Activated CD8-positive, alpha-beta memory T cell treated with anti-CD3 and anti-CD28 coated beads, Interleukin-2, amount 50 U/mL, for 48 hours (primary cell): Measurements from ENCODE around the gene C1QTNF3.
"Not testable (repeated sequence)": the region's sequence is repeated elsewhere in the genome, so short reads cannot be mapped to it uniquely, and the experiment has no call there.

Experiments used
- DNase-seq: peaks from one replicate; pipeline ENCODE4 v3.0.0-alpha.2; 2020

C1QTNF3 gene

GRCh38 chr5:34051374-34051980 is 8.5 kb upstream of the C1QTNF3 start:
- no peak for DNase-seq

DNA sequence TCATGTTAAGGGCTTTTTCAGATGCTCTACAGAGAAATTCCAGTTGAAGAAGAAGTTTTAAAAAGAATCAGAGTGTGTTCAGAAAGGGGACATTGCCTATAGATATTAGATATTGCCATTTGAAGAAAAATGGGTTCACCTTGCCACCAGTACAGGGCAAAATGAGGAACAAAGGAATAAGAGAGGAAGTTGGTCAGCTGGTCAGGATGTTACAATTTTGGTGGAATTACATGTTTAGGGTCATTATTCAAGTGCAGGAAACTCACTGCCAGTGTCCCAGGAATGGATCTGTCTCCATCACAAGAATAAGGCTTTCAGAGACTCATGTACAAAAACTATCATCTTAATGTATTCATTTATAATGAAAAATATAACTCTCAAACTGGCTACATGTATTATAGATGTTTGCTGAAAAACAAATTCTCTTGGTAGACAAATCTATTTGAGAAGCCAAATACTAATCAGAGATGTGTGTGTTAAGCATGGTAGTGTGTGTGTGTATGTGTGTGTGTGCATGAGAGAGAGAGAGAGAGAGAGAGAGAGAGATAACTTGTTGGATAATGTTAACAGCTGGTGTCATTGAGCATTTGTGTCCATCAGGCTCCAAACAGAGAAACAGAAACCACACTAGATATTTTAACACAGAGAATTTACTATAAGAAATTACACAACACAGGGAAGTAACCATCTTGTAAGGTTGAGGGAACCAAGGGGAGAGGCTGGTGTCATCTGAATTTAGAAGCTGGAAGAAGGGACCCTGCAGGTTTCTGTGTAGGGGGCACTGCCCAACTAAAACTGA is 5.0 kb upstream of the C1QTNF3 start:
- DNase-seq, result no peak

DNA sequence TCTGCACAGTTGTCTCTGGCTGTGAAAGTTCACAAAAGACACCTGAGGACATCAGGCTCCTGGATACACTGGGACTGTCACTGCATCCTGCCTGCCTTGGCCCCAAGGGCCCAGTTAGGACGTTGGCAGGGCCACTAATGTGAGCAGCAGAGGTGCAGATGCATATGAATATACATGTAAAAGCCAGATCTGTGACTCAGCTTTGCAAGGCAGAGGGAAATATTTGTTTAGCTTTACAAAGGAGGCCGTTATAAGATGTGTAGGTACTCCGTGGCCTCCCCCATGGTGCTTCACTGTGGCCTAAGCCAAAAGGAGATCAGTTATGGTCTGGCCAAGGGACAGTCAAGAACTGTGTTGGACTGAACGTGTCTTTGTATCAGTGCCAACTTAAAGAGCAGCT is 4.1 kb upstream of the C1QTNF3 start:
- no peak for DNase-seq

- DNase-seq, result no peak
Measured at GRCh38 chr5:34045996-34046395, 3.0 kb upstream of the C1QTNF3 start.

GRCh38 chr5:34045023-34045422 is 2.0 kb upstream of the C1QTNF3 start:
- no peak for DNase-seq

DNA sequence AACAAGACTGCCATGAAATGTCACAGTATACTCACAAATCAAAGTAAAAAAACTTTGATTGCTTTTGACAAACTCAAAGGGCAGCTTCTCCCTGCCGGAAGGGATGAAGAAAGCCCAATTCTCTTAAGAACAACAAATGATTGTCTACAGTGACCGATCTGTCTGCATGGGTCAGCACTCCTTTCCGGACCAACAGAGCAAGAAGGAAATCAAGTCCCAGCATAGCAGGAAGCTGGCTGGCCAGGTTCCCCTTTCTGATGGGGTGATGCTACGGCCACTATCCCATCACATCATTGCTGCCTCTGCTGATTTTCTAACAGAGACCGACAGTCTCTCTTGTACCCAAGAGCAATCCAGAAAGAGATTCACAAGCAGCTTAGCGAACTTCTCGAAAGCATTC is 692 bp downstream of the C1QTNF3 start:
- no peak for DNase-seq

GRCh38 chr5:34041247-34041972 is 1.6 kb downstream of the C1QTNF3 start:
- DNase-seq, result no peak

DNA sequence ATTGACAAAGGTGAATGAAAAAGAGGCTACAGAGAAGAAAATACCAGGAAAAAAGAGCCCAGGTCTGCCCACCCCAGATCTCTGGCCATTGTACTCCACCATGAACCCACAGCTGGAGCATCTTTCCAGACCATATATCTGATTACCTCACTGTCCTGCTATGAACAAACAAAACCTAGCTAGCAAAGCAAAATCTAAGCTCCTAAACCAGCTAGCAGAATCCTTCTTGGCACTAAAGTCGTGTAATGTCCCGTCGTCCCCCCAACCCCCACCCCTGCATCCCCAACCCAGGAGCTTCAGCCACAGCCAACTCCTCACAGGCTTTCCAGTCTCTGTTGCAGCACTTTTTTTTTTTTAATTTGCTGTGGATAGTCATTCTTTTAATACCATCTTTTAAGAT is 2.5 kb downstream of the C1QTNF3 start:
- no peak for DNase-seq

DNA sequence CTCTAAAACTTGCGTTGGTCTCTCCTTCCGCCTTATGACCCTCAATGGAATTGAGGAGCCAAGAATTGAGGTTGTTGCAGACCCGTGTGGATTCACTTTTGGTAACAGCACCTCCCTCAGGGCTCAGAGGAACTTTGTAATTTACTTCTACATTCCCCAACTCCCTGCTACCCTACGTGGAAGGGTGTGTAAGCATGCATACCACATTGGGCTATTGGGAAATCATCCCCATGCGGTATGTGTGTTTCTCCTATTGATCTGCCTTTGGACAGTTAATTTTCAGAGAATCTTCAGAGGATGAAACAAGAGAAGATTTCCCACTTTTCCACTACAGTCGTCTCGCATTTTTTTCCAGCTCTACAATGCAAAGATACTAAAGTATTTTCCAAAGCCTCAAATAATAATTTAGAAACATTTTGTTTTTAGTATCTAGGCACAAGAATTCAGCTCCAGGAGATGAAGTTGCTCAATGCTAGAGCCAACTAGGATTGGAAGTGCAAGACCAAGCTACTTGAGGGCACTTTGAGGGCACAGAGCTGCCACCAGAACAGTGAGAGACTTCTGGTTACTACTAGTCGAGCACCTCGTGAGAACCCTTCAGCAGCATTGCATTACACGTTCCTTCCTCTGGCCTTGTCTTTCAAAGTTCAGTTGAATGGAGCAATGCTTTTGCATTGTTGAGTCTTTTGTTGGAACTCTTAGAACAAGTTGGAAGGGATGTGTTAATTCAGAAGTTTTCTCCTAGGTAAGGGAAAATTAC is 3.4 kb downstream of the C1QTNF3 start:
- no peak for DNase-seq

- DNase-seq, result no peak
Measured at GRCh38 chr5:34038838-34039237, 4.2 kb downstream of the C1QTNF3 start.

- no peak for DNase-seq
Measured at GRCh38 chr5:34038390-34038789, 4.6 kb downstream of the C1QTNF3 start.

DNA sequence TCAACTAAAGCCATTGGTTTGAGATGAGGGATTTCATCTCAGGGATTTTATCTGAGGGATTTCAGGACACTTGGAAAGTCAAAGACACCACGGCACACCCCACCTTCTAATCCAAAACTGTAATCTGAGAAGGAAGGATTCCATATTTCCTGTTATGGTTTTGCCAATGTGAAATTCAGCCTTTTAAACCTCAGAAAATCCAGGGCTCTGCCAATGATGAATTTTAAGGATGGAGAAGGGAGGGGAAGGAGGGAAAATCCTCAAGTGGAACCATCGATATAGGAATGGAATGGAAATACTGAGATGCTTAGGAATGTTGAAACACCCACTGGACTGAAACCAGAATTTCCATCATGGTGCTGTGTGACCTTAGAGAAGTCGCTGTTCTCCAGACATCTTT is 5.3 kb downstream of the C1QTNF3 start:
- DNase-seq, result no peak

DNA sequence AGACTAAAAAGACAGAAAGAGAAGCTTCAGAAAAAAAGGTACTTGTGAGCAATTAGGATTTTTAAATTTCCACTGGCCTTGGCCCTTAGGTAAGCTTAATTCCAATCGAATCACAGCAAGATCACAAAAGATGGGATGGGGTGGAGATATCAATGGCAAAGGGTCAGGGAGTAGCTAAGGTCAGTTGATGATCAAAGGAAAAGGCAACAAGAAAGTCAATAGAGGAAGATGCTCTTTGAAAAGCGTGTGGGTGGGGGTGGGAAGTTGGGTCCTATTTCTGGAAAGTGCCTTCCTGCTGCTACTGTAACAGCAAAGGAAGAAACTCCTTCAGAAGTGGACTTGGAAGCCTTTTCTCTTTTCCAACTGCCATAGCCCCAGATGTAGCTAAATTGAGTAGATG is 7.3 kb downstream of the C1QTNF3 start:
- DNase-seq, result no peak

DNA sequence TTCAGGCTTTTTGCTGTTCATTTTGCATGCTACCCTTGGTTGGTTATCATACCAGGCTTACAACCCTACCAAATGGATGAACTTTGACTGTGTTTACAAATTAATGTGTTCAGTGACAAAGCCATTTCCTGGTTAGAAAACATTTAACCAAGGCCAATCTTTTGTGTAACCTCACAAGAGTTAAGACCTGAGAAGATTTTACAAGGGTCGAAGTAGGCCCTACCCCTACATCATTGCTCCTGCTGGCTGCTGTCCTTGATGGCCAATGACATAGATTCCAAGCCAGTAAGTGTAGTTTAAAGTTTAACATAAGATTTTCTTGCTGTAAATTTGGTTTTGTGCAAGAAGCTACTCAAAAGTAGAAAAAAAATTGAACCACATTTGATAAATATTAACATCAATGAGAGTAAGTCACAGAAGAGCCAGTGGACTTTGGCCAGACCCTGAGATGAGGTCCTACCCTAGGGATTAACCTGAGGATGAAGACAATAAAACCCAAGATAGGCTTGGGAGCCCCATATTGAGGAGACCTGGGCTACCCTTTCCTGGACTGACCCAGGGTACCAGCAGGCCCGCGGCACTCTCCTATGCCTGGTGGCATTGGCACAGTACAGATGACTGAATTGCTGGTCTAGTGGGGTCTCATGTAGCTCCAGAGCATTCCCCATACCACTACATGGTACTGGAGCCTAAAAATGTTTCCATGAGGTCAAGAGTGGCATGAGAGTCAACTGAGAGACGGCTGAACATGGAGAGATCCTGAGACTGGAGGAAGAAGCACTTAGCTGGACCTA is 8.3 kb downstream of the C1QTNF3 start:
- DNase-seq, result no peak

DNA sequence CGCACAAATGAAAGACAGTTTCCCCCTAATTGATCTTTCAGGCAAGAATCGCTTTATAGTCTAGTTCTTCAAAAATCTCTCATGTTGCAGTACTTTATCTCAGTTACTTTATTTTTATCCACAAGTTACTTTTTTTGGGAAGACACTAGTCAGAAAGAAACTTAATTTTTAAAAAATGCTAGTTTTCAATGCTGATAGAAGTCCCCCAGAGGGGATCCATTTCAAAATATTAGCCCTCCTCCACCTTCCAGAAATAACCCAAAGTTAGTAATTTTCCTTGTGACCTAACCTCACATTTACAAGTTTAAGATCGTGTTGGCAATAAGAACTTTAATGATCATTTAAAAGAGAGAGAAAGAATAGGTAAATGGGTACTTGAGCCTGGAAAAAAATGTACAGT is 11.0 kb downstream of the C1QTNF3 start:
- no peak for DNase-seq

DNA sequence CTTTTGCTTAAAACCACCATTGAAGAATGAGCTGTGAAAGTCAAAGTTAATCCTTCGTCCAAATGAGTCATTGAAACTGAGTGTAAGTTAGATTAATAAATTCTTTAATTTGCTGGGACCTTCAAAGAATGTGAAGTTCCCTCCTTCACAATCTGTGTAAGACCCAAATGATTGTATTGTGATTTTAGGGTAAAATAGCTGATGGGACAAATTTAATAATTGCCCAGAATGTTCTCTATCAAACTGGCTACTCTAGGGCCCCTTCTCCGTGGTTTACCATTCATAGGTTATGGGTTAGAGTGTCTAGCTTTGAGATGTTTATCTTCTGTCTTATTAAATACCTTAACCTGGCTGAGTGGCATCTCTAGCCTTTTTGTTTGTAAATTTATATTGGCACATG is 11.9 kb downstream of the C1QTNF3 start:
- DNase-seq, result no peak

- DNase-seq, result not testable (repeated sequence)
Measured at GRCh38 chr5:34030585-34030984, 12.4 kb downstream of the C1QTNF3 start.

DNA sequence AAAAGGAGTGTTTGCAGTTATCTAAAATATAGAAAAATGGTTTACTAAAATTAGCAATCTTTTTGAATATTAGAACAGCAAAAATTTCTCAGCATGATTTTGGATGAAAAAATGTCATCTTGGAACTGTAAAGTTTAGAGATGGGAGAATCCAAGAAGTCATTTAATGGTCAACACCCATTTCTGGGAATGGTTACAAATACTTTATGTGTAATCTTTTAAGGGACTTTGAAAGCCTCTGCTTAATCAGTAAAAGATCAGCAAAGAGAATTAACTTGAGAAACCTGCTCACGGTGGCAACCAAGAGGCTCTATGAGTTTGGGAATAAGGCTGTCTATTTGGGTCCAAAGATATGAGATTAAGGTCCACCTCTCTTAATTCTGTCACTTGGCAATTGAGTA is 13.0 kb downstream of the C1QTNF3 start:
- no peak for DNase-seq

- DNase-seq, result no peak
Measured at GRCh38 chr5:34028349-34028748, 14.7 kb downstream of the C1QTNF3 start.

GRCh38 chr5:34026089-34026761 is 16.8 kb downstream of the C1QTNF3 start:
- DNase-seq, result no peak

DNA sequence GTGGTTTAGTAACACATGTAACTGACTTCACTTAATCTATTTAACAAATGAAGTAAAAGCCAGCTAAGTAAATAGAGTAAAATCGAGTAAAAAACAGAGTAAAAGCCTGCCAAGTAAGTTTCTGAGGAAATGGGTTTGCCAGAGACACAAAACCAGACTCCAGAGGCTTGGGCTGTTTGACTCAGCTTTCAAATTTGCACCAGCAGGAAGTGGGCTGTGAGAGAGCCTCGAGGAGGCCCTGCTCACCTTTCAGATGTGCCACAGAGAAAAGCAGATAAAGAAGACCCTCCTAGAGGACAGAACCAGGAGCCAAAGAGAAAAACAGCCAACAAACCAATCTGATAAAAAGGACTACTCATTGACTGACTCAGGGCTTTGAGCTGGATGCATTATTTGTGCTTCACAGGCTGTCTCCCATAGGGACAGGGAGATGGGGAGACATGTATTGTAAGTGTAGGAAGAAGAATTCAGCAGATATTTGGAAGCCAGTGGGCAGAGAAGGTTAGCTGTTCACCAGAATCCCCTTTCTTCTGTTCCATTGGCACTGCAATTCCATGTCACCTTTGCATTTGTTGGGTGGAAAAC is 20.8 kb downstream of the C1QTNF3 start:
- peak; percentile 72 for DNase-seq

- no peak for DNase-seq
Measured at GRCh38 chr5:34021334-34021733, 21.7 kb downstream of the C1QTNF3 start.
